ENCODE results near the gene GNG13. TPM values are rescaled to one million over a fixed set of nuclear protein-coding genes. Genes with fewer than 3 reads are reported as not detected.
A peak's percentile ranks its signal among the peaks of the same experiment; 100 is the strongest.

GNG13 gene
- total RNA-seq, 1 donor from 2014 or later = not detected

- DNase-seq (no peak), ATAC-seq (no peak)
Measured at GRCh38 chr16:828891-829290, 28.4 kb upstream of the GNG13 start.

GRCh38 chr16:827513-827912 lies 27.0 kb upstream of the GNG13 start:
- TF ChIP-seq CTCF (IDR thresholded peaks at IDR 0.05) = no peak
- ATAC-seq (no peak), DNase-seq (no peak)
- Histone ChIP-seq H3K27me3 (no peaks in the 10 kb centered on the region), H3K4me1 (no peaks in the 10 kb centered on the region), H3K27ac (no peak overlapping the region), H3K4me3 (no peak overlapping the region), H3K36me3 (no peaks in the 10 kb centered on the region), H3K9me3 (no peaks in the 10 kb centered on the region)
- intact Hi-C loops (cut with DNase I) = no loop called here

More at GRCh38 chr16:828891-829290, 28.4 kb upstream of the GNG13 start:
- Histone ChIP-seq H3K27me3 (no peaks in the 10 kb centered on the region), H3K36me3 (no peaks in the 10 kb centered on the region), H3K9me3 (no peaks in the 10 kb centered on the region), H3K4me1 (no peaks in the 10 kb centered on the region), H3K27ac (no peak overlapping the region), H3K4me3 (no peak overlapping the region)
- intact Hi-C loops (cut with DNase I) = no loop called here
- TF ChIP-seq CTCF (IDR thresholded peaks at IDR 0.05) = no peak

DNA sequence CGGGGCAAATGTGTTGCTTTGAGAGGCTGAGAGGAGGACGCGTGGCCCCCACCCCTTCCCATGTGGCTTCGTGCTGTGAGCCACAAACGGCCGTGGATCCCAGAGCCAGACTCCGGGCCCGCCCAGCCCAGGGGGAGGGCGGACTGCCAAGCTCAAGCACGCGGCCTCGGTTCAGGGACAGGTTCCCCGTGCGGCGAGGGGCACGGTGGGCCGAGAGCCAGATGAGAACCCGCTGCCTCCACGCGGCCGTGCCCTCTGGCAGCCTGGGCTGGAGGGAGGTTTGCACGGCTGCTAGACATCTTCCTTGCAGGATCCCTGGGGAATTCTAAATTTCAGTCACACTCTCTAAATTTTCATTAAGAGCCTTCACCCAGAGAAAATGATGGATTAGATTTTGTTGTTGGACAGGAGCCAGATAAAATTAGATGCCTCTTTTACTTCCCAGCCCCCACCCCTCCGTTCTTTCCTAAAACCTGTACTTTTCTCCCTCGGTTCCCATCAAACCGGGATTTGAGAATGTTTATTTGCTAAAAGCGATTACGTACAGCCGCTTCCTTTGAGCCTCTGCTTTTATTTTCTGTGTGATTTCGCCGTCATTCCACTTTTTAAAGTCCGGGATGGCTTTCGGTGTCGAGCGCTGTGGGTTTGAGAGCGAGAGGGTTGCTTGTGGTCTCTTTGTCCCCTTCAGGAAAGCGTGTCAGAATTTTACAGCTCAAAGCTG lies 25.0 kb upstream of the GNG13 start:
- Histone ChIP-seq H3K9me3 (no peaks in the 10 kb centered on the region), H3K4me1 (no peaks in the 10 kb centered on the region), H3K27me3 (no peaks in the 10 kb centered on the region), H3K27ac (no peak overlapping the region), H3K36me3 (no peaks in the 10 kb centered on the region), H3K4me3 (no peak overlapping the region)
- intact Hi-C loops (cut with DNase I) = no loop called here
- ATAC-seq (no peak), DNase-seq (no peak)
- no peak for TF ChIP-seq CTCF (IDR thresholded peaks at IDR 0.05)

DNA sequence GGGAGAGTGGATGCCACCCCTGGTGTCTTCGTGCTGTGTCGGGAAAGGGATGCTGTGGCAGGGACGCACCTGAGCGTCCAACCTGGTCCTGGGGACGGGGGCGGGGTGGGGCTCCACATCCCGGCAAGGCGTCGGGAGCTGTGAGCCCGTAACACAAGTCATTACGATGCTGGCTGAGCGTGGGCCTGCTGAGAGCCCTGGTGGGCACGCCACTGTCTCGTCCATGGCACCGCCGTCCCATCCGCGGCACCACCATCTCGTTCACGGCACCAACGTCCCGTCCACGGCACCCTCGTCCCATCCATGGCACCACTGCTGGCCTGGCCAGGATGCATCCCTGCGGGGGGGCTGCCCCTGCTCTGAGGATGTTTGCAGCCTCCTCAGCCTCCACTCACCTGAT lies 24.1 kb upstream of the GNG13 start:
- TF ChIP-seq CTCF (IDR thresholded peaks at IDR 0.05) = no peak
- no peak overlapping the region for H3K27ac ChIP-seq
- DNase-seq = no peak
- no peak overlapping the region for H3K4me3 ChIP-seq
- no peaks in the 10 kb centered on the region for H3K36me3 ChIP-seq
- no peaks in the 10 kb centered on the region for H3K4me1 ChIP-seq
- intact Hi-C loops (cut with DNase I) = no loop called here
- ATAC-seq = no peak
- peaks cover 1% of the 10 kb centered on the region for H3K27me3 ChIP-seq
- no peaks in the 10 kb centered on the region for H3K9me3 ChIP-seq

GRCh38 chr16:824194-824593 lies 23.7 kb upstream of the GNG13 start:
- Histone ChIP-seq H3K4me1 (no peaks in the 10 kb centered on the region), H3K4me3 (no peak overlapping the region), H3K27ac (no peak overlapping the region), H3K36me3 (no peaks in the 10 kb centered on the region), H3K9me3 (no peaks in the 10 kb centered on the region), H3K27me3 (peaks cover 3% of the 10 kb centered on the region)
- no peak for DNase-seq
- no peak for TF ChIP-seq CTCF (IDR thresholded peaks at IDR 0.05)
- intact Hi-C loops (cut with DNase I) = no loop called here
- ATAC-seq = peak; percentile 31

- no peak for ATAC-seq
- intact Hi-C loops (cut with DNase I) = no loop called here
- H3K4me1 ChIP-seq = no peaks in the 10 kb centered on the region
- H3K27ac ChIP-seq = no peak overlapping the region
- no peak for TF ChIP-seq CTCF (IDR thresholded peaks at IDR 0.05)
- no peak overlapping the region for H3K4me3 ChIP-seq
- peaks cover 10% of the 10 kb centered on the region for H3K27me3 ChIP-seq
- H3K36me3 ChIP-seq = no peaks in the 10 kb centered on the region
- no peak for DNase-seq
- no peaks in the 10 kb centered on the region for H3K9me3 ChIP-seq
Measured at GRCh38 chr16:822909-823297, 22.4 kb upstream of the GNG13 start.
